SK-N-SH (cell line): ENCODE data around the gene GPR6. TPM values are rescaled to one million over a fixed set of nuclear protein-coding genes. Genes with fewer than 3 reads are reported as not detected.

ENCODE experiments used
- CTCF ChIA-PET: fragments of 300-600, 350-600 bp; formaldehyde crosslinking; extraction: SDS; loops from one replicate; lab custom pipeline; 2021; lab: Yijun Ruan, JAX
- POLR2A ChIA-PET: fragments of 350-600 bp; sonication (Branson Sonifier 250); formaldehyde crosslinking; extraction: SDS; loops from one replicate; lab custom pipeline; 2020; ENCODE audit warnings: antibody characterized with exemption, inconsistent platforms; lab: Yijun Ruan, JAX
- DNase-seq: peaks from one replicate; pipeline ENCODE4 v3.0.0; 2012
- H2AFZ ChIP-seq: fragments of 200-600 bp; sonication (generic); 2 replicates; pipeline ENCODE4 v1.8.1; 2016; ENCODE audit warnings: antibody characterized with exemption, mild to moderate bottlenecking, low read depth
- H3F3A ChIP-seq: fragments of 200-600 bp; sonication (generic); replicated peaks from 2 replicates; pipeline ENCODE3; 2016; ENCODE audit warnings: antibody characterized with exemption, mild to moderate bottlenecking; ENCODE audit not compliant: insufficient read depth
- H3K27ac ChIP-seq, 2 experiments: fragments of 200-500 bp in 1 of 2; fragments of 200-600 bp in 1 of 2; sonication (Bioruptor generic) in 1 of 2; sonication (generic), shearing (Covaris generic) in 1 of 2; 2 replicates each; pipeline versions ENCODE4 v1.5.1 to v1.6.1; 2014 to 2016; ENCODE audit warnings: low read depth in 2 of 2, inconsistent platforms in 1 of 2, low read length in 1 of 2, mild to moderate bottlenecking in 1 of 2, mixed read lengths in 1 of 2
- H3K27me3 ChIP-seq: fragments of 200-600 bp; sonication (generic), shearing (Covaris generic); 2 replicates; pipeline ENCODE4 v1.6.1; 2016; ENCODE audit warnings: mixed run types; ENCODE audit not compliant: insufficient read depth
- H3K36me3 ChIP-seq, 2 experiments: fragments of 200-500 bp in 1 of 2; fragments of 200-600 bp in 1 of 2; sonication (Bioruptor generic) in 1 of 2; sonication (generic) in 1 of 2; replicated peaks in 1 of 2; 2 replicates each; pipeline versions ENCODE3 to v1.5.1; 2014 to 2016; ENCODE audit warnings: low read length in 1 of 2, mild to moderate bottlenecking in 1 of 2; ENCODE audit not compliant: insufficient read depth in 2 of 2, control insufficient read depth in 1 of 2
- H3K4me1 ChIP-seq, 2 experiments: fragments of 200-500 bp in 1 of 2; fragments of 200-600 bp in 1 of 2; sonication (Bioruptor generic) in 1 of 2; sonication (generic), shearing (Covaris generic) in 1 of 2; 2 replicates each; pipeline versions ENCODE4 v1.5.1 to v1.6.1; 2014 to 2016; ENCODE audit warnings: low read depth in 1 of 2, low read length in 1 of 2, mixed run types in 1 of 2; ENCODE audit not compliant: insufficient read depth in 2 of 2, control insufficient read depth in 1 of 2
- H3K4me2 ChIP-seq: fragments of 200-600 bp; sonication (generic), shearing (Covaris generic); 2 replicates; pipeline ENCODE4 v1.6.1; 2017; ENCODE audit warnings: mixed run types
- H3K4me3 ChIP-seq, 2 experiments: fragments of 200-500 bp in 1 of 2; fragments of 200-600 bp in 1 of 2; sonication (Bioruptor generic) in 1 of 2; sonication (generic), shearing (Covaris generic) in 1 of 2; 2 replicates each; pipeline versions ENCODE4 v1.5.1 to v1.8.1; 2014 to 2016; ENCODE audit warnings: low read depth in 2 of 2, inconsistent platforms in 1 of 2, low read length in 1 of 2, mild to moderate bottlenecking in 1 of 2, mixed read lengths in 1 of 2, moderate library complexity in 1 of 2
- H3K79me2 ChIP-seq: fragments of 200-600 bp; sonication (generic); 2 replicates; pipeline ENCODE4 v1.8.1; 2017; ENCODE audit warnings: mild to moderate bottlenecking; ENCODE audit not compliant: insufficient read depth
- H3K9ac ChIP-seq: fragments of 200-600 bp; sonication (generic); 2 replicates; pipeline ENCODE4 v1.6.1; 2017; ENCODE audit warnings: mixed run types
- H3K9me2 ChIP-seq: fragments of 200-600 bp; sonication (generic); 2 replicates; pipeline ENCODE4 v1.6.1; 2017; ENCODE audit warnings: mixed run types
- H3K9me3 ChIP-seq: fragments of 200-600 bp; sonication (generic); 2 replicates; pipeline ENCODE4 v1.6.1; 2017; ENCODE audit warnings: mixed run types, mild to moderate bottlenecking, moderate library complexity
- H4K20me1 ChIP-seq: fragments of 200-600 bp; sonication (generic); 2 replicates; pipeline ENCODE4 v1.6.1; 2017; ENCODE audit warnings: mild to moderate bottlenecking, mixed run types; ENCODE audit not compliant: insufficient read depth
- CHD2 ChIP-seq: fragments of 150-350 bp; IDR thresholded peaks from 2 replicates; pipeline ENCODE4 v1.6.1; 2018; ENCODE audit warnings: low read length; ENCODE audit not compliant: partially characterized antibody
- EP300 ChIP-seq, 2 experiments: IDR thresholded peaks; 2 replicates each; pipeline versions ENCODE4 v1.4.0 to v1.6.1; 2012; ENCODE audit warnings: borderline replicate concordance in 1 of 2, low read depth in 1 of 2, low read length in 1 of 2
- EZH2phosphoT487 ChIP-seq: fragments of 200-600 bp; sonication (generic); IDR thresholded peaks from 2 replicates; pipeline ENCODE4 v1.6.1; 2017; ENCODE audit warnings: low read depth, mixed run types, mild to moderate bottlenecking, antibody characterized with exemption, moderate library complexity, borderline replicate concordance
- NRF1 ChIP-seq: IDR thresholded peaks from 2 replicates; pipeline ENCODE4 v1.6.1; 2012; ENCODE audit warnings: low read depth, mild to moderate bottlenecking, low read length
- RAD21 ChIP-seq: IDR thresholded peaks from 2 replicates; pipeline ENCODE4 v1.6.1; 2012; ENCODE audit warnings: mild to moderate bottlenecking, low read length
- SIN3A ChIP-seq: IDR thresholded peaks from 2 replicates; pipeline ENCODE4 v1.6.1; 2012; ENCODE audit warnings: low read depth, mild to moderate bottlenecking, low read length, moderate library complexity, borderline replicate concordance
- TAF1 ChIP-seq: IDR thresholded peaks from 2 replicates; pipeline ENCODE4 v1.6.1; 2012; ENCODE audit warnings: low read depth, mild to moderate bottlenecking, low read length, moderate library complexity, borderline replicate concordance
- TEAD4 ChIP-seq: IDR thresholded peaks from 2 replicates; pipeline ENCODE4 v1.4.0; 2012; ENCODE audit warnings: mild to moderate bottlenecking, borderline replicate concordance; ENCODE audit not compliant: insufficient read depth
- YY1 ChIP-seq: IDR thresholded peaks from 2 replicates; pipeline ENCODE4 v1.4.0; 2012; ENCODE audit warnings: low read depth, mild to moderate bottlenecking
- WGBS: methylation state at CpG from one replicate; pipeline ENCODE4 v1.1.6; 2017; ENCODE audit warnings: low lambda C conversion rate; 5-methylcytosine and 5-hydroxymethylcytosine counted together
- polyA plus RNA-seq, 3 experiments: library from polyadenylated mRNA; depleted of rRNA; stranded (reverse); fragments of >200 nt; gene quantifications; 2 replicates each; pipeline ENCODE4 v1.2.3, GENCODE V29; 2012
- TF ChIP-seq, protein P1 (sequence below): IDR thresholded peaks from 2 replicates; pipeline ENCODE4 v1.6.1; 2012; ENCODE audit warnings: mild to moderate bottlenecking, low read depth, low read length, moderate library complexity
- TF ChIP-seq, protein P2 (sequence below): fragments of 150-350 bp; IDR thresholded peaks from 2 replicates; pipeline ENCODE4 v1.6.1; 2017; ENCODE audit warnings: antibody characterized with exemption, low read length, low read depth, borderline replicate concordance
- TF ChIP-seq, protein P3 (sequence below): IDR thresholded peaks from 2 replicates; pipeline ENCODE4; 2012

Gene GPR6
- polyA plus RNA-seq, 1 of the 3 experiments (the other 2 are of a cell fraction), result not detected

DNA sequence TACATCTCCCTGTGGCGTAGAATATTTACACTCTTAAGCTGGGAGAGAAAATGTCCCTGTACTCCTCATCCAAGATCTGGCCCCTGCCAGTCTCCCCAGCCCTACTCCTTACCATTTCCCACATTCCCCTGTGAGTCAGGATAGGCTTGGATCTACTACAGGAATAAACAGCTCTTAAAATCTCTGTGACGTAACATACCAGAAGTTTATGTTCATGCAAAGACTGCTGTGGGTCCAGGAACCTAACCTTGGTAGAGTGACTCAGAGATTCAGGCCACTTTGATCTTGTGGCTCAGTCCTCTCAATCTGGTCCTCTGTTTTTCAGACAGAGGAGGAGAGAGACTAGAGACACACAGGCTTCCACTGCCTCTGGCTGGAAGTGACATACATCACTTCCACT lies 38.5 kb upstream of the GPR6 start:
- no peaks in the 10 kb centered on the region for H3K9me3 ChIP-seq
- DNase-seq, result no peak
- 34% methylated on average over 2 of the region's 2 CpGs for WGBS
- H3K36me3 ChIP-seq, result no peaks in the 10 kb centered on the region
- no peaks in the 10 kb centered on the region for H3K79me2 ChIP-seq
- peaks cover 10% of the 10 kb centered on the region; the same call in 1 of the 2 replicates for H3K27me3 ChIP-seq
- CTCF ChIA-PET, result no interaction called here
- H4K20me1 ChIP-seq, result no peaks in the 10 kb centered on the region
- no peak overlapping the region for H3K27ac ChIP-seq
- no peaks in the 10 kb centered on the region for H3K4me1 ChIP-seq
- H3K9ac ChIP-seq, result no peak overlapping the region
- no peak overlapping the region for H3K4me3 ChIP-seq
- H3K9me2 ChIP-seq, result no peaks in the 10 kb centered on the region
- H3K4me2 ChIP-seq, result no peak overlapping the region
- POLR2A ChIA-PET, result no interaction called here
- no peak overlapping the region for H2AFZ ChIP-seq
- H3F3A ChIP-seq, result no peaks in the 10 kb centered on the region
- TF ChIP-seq TAF1, result no peak

DNA sequence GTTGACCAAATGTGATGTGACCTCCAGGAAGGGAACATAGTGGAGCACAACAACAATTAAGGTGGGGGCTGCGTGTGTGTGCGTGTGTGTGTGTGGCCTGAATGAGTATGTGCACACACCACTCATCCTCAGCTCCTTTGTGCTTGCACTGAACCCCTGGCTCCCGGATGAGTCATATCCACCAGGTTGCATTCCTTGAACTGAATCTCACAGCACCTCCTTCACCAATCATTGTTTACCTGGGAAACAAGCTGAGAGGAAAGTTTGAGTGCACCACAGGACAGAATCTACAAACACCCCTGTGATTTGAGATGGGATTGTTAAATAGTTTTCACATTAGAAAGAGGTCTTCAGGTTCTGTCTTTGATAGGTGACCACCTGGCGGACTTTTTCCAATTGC lies 33.7 kb upstream of the GPR6 start:
- Histone ChIP-seq H3K79me2 (no peaks in the 10 kb centered on the region), H3K27ac (no peak overlapping the region), H3K4me2 (no peak overlapping the region), H3K9ac (no peak overlapping the region), H3K4me1 (no peaks in the 10 kb centered on the region), H4K20me1 (no peaks in the 10 kb centered on the region), H3K4me3 (no peak overlapping the region), H3K9me2 (no peaks in the 10 kb centered on the region), H3K27me3 (peaks cover 10% of the 10 kb centered on the region; the same call in 1 of the 2 replicates), H3F3A (no peaks in the 10 kb centered on the region), H3K9me3 (no peaks in the 10 kb centered on the region), H2AFZ (no peak overlapping the region), H3K36me3 (no peaks in the 10 kb centered on the region)
- ChIA-PET CTCF (no interaction called here), POLR2A (no interaction called here)
- 42% methylated on average over 4 of the region's 4 CpGs for WGBS
- no peak for DNase-seq
- TF ChIP-seq TAF1 (no peak), SIN3A (no peak), CHD2 (no peak), EZH2phosphoT487 (no peak), YY1 (no peak), NRF1 (no peak), RAD21 (no peak), EP300 (IDR thresholded peaks at IDR 0.05; ENCODE audit: borderline replicate concordance in 1 of 2, low read depth in 1 of 2, low read length in 1 of 2) (no peak), TEAD4 (no peak)
- TF ChIP-seq, protein P1, sequence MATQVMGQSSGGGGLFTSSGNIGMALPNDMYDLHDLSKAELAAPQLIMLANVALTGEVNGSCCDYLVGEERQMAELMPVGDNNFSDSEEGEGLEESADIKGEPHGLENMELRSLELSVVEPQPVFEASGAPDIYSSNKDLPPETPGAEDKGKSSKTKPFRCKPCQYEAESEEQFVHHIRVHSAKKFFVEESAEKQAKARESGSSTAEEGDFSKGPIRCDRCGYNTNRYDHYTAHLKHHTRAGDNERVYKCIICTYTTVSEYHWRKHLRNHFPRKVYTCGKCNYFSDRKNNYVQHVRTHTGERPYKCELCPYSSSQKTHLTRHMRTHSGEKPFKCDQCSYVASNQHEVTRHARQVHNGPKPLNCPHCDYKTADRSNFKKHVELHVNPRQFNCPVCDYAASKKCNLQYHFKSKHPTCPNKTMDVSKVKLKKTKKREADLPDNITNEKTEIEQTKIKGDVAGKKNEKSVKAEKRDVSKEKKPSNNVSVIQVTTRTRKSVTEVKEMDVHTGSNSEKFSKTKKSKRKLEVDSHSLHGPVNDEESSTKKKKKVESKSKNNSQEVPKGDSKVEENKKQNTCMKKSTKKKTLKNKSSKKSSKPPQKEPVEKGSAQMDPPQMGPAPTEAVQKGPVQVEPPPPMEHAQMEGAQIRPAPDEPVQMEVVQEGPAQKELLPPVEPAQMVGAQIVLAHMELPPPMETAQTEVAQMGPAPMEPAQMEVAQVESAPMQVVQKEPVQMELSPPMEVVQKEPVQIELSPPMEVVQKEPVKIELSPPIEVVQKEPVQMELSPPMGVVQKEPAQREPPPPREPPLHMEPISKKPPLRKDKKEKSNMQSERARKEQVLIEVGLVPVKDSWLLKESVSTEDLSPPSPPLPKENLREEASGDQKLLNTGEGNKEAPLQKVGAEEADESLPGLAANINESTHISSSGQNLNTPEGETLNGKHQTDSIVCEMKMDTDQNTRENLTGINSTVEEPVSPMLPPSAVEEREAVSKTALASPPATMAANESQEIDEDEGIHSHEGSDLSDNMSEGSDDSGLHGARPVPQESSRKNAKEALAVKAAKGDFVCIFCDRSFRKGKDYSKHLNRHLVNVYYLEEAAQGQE, result no peak
- TF ChIP-seq, protein P2, sequence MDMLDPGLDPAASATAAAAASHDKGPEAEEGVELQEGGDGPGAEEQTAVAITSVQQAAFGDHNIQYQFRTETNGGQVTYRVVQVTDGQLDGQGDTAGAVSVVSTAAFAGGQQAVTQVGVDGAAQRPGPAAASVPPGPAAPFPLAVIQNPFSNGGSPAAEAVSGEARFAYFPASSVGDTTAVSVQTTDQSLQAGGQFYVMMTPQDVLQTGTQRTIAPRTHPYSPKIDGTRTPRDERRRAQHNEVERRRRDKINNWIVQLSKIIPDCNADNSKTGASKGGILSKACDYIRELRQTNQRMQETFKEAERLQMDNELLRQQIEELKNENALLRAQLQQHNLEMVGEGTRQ, result no peak
- TF ChIP-seq, protein P3, sequence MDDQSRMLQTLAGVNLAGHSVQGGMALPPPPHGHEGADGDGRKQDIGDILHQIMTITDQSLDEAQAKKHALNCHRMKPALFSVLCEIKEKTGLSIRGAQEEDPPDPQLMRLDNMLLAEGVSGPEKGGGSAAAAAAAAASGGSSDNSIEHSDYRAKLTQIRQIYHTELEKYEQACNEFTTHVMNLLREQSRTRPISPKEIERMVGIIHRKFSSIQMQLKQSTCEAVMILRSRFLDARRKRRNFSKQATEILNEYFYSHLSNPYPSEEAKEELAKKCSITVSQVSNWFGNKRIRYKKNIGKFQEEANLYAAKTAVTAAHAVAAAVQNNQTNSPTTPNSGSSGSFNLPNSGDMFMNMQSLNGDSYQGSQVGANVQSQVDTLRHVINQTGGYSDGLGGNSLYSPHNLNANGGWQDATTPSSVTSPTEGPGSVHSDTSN, result no peak
